HG03066 (cell line): Measurements from ENCODE around the gene NUDT14.

Experiments
- ATAC-seq: cut with Tn5 transposase; IDR thresholded peaks from one replicate; pipeline ENCODE4 v1.9.1; 2021; ENCODE audit warnings: low read depth; ENCODE audit not compliant: unreplicated experiment

The NUDT14 gene

GRCh38 chr14:105149146-105149781 lies 31.8 kb downstream of the NUDT14 start:
- ATAC-seq: no peak

- no peak for ATAC-seq
Observed at GRCh38 chr14:105148604-105149145, 32.4 kb downstream of the NUDT14 start.

GRCh38 chr14:105147671-105148603 lies 33.2 kb downstream of the NUDT14 start:
- no peak for ATAC-seq

- ATAC-seq: no peak
Observed at GRCh38 chr14:105146976-105147635, 34.0 kb downstream of the NUDT14 start.

- no peak for ATAC-seq
Observed at GRCh38 chr14:105146181-105146975, 34.7 kb downstream of the NUDT14 start.

GRCh38 chr14:105145381-105146180 lies 35.5 kb downstream of the NUDT14 start:
- no peak for ATAC-seq

- no peak for ATAC-seq
Observed at GRCh38 chr14:105144666-105145380, 36.3 kb downstream of the NUDT14 start.

GRCh38 chr14:105144026-105144665 lies 37.0 kb downstream of the NUDT14 start:
- ATAC-seq: no peak

GRCh38 chr14:105143451-105144025 lies 37.6 kb downstream of the NUDT14 start:
- ATAC-seq: no peak

GRCh38 chr14:105142651-105143450 lies 38.3 kb downstream of the NUDT14 start:
- no peak for ATAC-seq

GRCh38 chr14:105141486-105142281 lies 39.4 kb downstream of the NUDT14 start:
- no peak for ATAC-seq

GRCh38 chr14:105141026-105141425 lies 40.1 kb downstream of the NUDT14 start:
- ATAC-seq: no peak

GRCh38 chr14:105140581-105140980 lies 40.5 kb downstream of the NUDT14 start:
- ATAC-seq: no peak

GRCh38 chr14:105139831-105140239 lies 41.3 kb downstream of the NUDT14 start:
- ATAC-seq: no peak

- ATAC-seq: no peak
Observed at GRCh38 chr14:105139212-105139825, 41.8 kb downstream of the NUDT14 start.

GRCh38 chr14:105138551-105139111 lies 42.5 kb downstream of the NUDT14 start:
- no peak for ATAC-seq
